Activated naive CD8-positive, alpha-beta T cell treated with anti-CD3 and anti-CD28 coated beads, Interleukin-2, amount 10 ng/mL, durations not matched to agents 7 days and 5 days (primary cell): Measurements from ENCODE around the gene AKAP9. TPM values are rescaled to one million over a fixed set of nuclear protein-coding genes. Genes with fewer than 3 reads are reported as not detected.
"Not testable (repeated sequence)": the region's sequence is repeated elsewhere in the genome, so short reads cannot be mapped to it uniquely, and the experiment has no call there.

Experiments used
- ATAC-seq: fragments of 150-1000 bp; cut with Tn5 transposase; one replicate; pipeline ENCODE4 v1.10.0; 2021; ENCODE audit warnings: low read depth, moderate library complexity
- POLR2A ChIA-PET: fragments of 350-600 bp; sonication (Branson Sonifier 250); formaldehyde crosslinking; loops from one replicate; lab custom pipeline; 2021; ENCODE audit warnings: antibody characterized with exemption; lab: Charles Lee
- DNase-seq: peaks from one replicate; pipeline ENCODE4 v3.0.0; 2021
- H3K27ac Mint-ChIP-seq: one replicate; pipeline ENCODE4 v1.8.0; 2022; ENCODE audit warnings: mild to moderate bottlenecking, mixed read lengths
- H3K27me3 Mint-ChIP-seq: one replicate; pipeline ENCODE4 v1.8.0; 2022; ENCODE audit warnings: mild to moderate bottlenecking, moderate library complexity, mixed read lengths
- H3K36me3 Mint-ChIP-seq: one replicate; pipeline ENCODE4 v1.8.0; 2021; ENCODE audit warnings: mild to moderate bottlenecking, mixed read lengths
- H3K4me1 Mint-ChIP-seq: one replicate; pipeline ENCODE4 v1.8.0; 2021; ENCODE audit warnings: mixed read lengths
- H3K4me3 Mint-ChIP-seq: one replicate; pipeline ENCODE4 v1.8.0; 2022; ENCODE audit warnings: mild to moderate bottlenecking, moderate library complexity, mixed read lengths
- H3K9me3 Mint-ChIP-seq: one replicate; pipeline ENCODE4 v1.8.0; 2021; ENCODE audit warnings: mixed read lengths
- total RNA-seq, 2 experiments: library from RNA; stranded (reverse); gene quantifications; one replicate each; pipeline ENCODE4 v1.2.3, GENCODE V29; 2021

The AKAP9 gene
- total RNA-seq, 2 experiments from 2014 or later: 49.0 to 50.9 TPM

DNA sequence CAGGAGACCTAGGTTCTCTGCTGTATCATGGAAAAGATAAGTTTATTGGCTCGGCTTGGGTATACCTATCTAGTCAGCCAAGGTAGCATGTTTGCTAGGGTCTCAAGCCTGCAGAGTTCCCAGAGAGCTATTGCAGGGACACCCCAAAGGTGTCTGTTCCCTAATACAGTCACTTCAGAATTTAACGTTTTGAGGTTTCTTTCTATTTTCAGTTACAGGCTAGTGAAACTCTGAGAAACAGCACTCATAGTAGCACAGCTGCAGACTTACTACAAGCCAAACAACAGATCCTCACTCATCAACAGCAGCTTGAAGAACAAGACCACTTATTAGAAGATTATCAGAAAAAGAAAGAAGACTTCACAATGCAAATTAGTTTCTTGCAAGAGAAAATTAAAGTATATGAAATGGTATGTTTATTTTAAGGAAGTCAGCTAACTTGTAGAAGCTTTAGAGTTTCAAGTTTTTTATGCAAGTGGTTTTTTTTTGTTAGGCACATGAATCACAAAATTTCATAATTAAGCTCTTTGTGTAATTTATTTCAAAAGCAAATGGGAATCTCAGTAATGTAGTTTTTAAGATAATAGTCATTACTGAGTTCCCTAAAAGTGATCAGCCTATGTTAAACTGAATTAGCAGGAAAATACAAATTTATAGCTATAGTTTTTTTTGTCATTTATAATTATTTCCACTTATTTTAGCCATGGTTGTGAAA, 54.9 kb downstream of the AKAP9 start:
- Mint-ChIP-seq H3K9me3 (no peaks in the 10 kb centered on the region), H3K36me3 (peaks cover 25% of the 10 kb centered on the region), H3K4me3 (no peak overlapping the region), H3K27me3 (no peaks in the 10 kb centered on the region), H3K27ac (no peak overlapping the region), H3K4me1 (peaks cover 6% of the 10 kb centered on the region)
- no peak for DNase-seq
- POLR2A ChIA-PET: no interaction called here
- no peak for ATAC-seq

GRCh38 chr7:91999631-92000565, 59.2 kb downstream of the AKAP9 start:
- POLR2A ChIA-PET: no interaction called here
- Mint-ChIP-seq H3K9me3 (peaks cover 3% of the 10 kb centered on the region), H3K27me3 (no peaks in the 10 kb centered on the region), H3K36me3 (peaks cover 42% of the 10 kb centered on the region), H3K27ac (no peak overlapping the region), H3K4me3 (no peak overlapping the region), H3K4me1 (no peaks in the 10 kb centered on the region)
- ATAC-seq (no peak), DNase-seq (no peak)

DNA sequence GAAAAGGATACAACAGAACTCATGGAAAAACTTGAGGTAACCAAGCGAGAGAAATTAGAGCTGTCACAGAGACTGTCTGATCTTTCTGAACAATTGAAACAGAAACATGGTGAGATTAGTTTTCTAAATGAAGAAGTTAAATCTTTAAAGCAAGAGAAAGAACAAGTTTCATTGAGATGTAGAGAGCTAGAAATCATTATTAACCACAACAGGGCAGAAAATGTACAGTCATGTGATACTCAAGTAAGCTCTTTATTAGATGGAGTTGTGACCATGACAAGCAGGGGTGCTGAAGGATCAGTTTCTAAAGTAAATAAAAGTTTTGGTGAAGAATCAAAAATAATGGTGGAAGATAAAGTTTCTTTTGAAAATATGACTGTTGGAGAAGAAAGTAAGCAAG, 62.1 kb downstream of the AKAP9 start:
- no peak overlapping the region for H3K27ac Mint-ChIP-seq

GRCh38 chr7:92006046-92006445, 65.4 kb downstream of the AKAP9 start:
- POLR2A ChIA-PET: no interaction called here
- no peak for DNase-seq
- ATAC-seq: no peak
- H3K4me3 Mint-ChIP-seq: no peak overlapping the region
- peaks cover 54% of the 10 kb centered on the region for H3K36me3 Mint-ChIP-seq
- no peaks in the 10 kb centered on the region for H3K27me3 Mint-ChIP-seq
- no peak overlapping the region for H3K27ac Mint-ChIP-seq
- peaks cover 7% of the 10 kb centered on the region for H3K9me3 Mint-ChIP-seq
- peaks cover 1% of the 10 kb centered on the region for H3K4me1 Mint-ChIP-seq

More for the DNA sequence above, 62.1 kb downstream of the AKAP9 start:
- POLR2A ChIA-PET: no interaction called here
- peaks cover 1% of the 10 kb centered on the region for H3K4me1 Mint-ChIP-seq
- DNase-seq (no peak), ATAC-seq (no peak)
- H3K36me3 Mint-ChIP-seq: peaks cover 45% of the 10 kb centered on the region
- no peaks in the 10 kb centered on the region for H3K27me3 Mint-ChIP-seq
- peaks cover 6% of the 10 kb centered on the region for H3K9me3 Mint-ChIP-seq
- H3K4me3 Mint-ChIP-seq: no peak overlapping the region

GRCh38 chr7:92010215-92010614, 69.6 kb downstream of the AKAP9 start:
- H3K27ac Mint-ChIP-seq: no peak overlapping the region
- H3K27me3 Mint-ChIP-seq: no peaks in the 10 kb centered on the region

DNA sequence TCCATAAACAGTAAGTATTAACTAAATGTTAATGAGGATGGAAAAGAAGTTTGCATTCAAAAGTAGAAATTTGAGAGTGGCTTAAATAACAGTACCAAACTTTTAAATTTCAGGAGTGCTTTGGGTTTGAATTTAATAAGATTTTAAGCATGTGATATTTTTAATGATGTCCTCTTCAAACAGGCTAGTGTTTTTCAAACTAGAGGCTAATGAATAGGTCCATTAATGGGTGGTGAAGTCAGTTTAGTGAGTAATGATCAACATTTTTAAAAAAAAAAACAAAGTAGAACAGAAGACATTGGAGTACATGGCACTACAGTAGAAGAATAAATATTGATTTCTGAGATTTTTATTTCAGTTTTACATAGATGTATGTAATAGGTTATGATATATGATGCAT, 72.9 kb downstream of the AKAP9 start:
- H3K36me3 Mint-ChIP-seq: peaks cover 34% of the 10 kb centered on the region
- peaks cover 2% of the 10 kb centered on the region for H3K9me3 Mint-ChIP-seq
- H3K27me3 Mint-ChIP-seq: no peaks in the 10 kb centered on the region
- no peaks in the 10 kb centered on the region for H3K4me1 Mint-ChIP-seq
- no peak for ATAC-seq
- no peak overlapping the region for H3K27ac Mint-ChIP-seq
- no peak for DNase-seq
- POLR2A ChIA-PET: no interaction called here
- no peak overlapping the region for H3K4me3 Mint-ChIP-seq

More at GRCh38 chr7:92010215-92010614, 69.6 kb downstream of the AKAP9 start:
- Mint-ChIP-seq H3K9me3 (peaks cover 2% of the 10 kb centered on the region), H3K4me1 (peaks cover 1% of the 10 kb centered on the region), H3K36me3 (peaks cover 47% of the 10 kb centered on the region), H3K4me3 (no peak overlapping the region)
- POLR2A ChIA-PET: no interaction called here
- DNase-seq: no peak
- ATAC-seq: no peak

DNA sequence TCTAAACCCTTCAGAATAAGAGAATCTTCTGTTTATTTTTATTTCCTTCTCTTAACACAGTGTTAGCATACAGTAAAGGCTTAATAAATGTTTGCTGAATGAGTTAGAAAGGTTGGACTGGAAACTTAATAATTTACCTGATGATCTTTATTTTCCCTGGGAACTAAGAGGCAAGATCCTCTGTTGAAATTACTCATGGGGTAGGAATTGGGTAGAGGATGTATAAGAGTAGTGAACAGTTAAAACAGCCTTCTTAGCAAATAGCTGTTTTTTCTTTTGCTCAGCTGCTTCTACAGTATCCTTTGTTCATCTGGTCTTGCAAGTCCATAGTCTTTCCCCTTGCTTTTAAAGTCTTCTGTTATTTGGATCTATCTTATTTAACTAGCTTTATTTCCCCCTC, 80.0 kb downstream of the AKAP9 start:
- no peak for DNase-seq
- no peak overlapping the region for H3K27ac Mint-ChIP-seq
- ATAC-seq: no peak
- no peaks in the 10 kb centered on the region for H3K27me3 Mint-ChIP-seq
- POLR2A ChIA-PET: interaction anchor here (0.5 kb wide), 1 partner anchor 33 kb away, joined by 3 read pairs; no protein-coding TSS in a partner anchor
- no peak overlapping the region for H3K4me3 Mint-ChIP-seq
- no peaks in the 10 kb centered on the region for H3K4me1 Mint-ChIP-seq
- H3K36me3 Mint-ChIP-seq: peaks cover 20% of the 10 kb centered on the region
- no peaks in the 10 kb centered on the region for H3K9me3 Mint-ChIP-seq

DNA sequence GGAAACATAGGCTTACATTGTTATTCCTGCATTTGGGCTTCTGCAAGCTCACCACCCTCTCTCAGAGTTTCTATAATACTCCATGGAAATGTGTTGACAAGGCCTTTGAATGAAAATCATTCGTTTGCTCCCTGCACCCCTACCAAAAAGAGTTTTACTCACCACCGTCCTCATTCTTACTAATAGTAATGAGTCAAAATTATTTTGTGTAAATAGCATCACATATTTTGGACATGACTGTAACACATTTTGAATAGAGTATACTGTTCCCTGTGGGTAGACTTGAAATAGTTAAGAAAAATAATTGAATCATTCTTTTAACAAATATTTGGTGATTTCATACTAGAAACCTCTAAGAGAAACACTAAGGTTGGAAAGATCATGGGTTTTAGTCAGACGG, 84.6 kb downstream of the AKAP9 start:
- no peak for ATAC-seq
- POLR2A ChIA-PET: no interaction called here

DNA sequence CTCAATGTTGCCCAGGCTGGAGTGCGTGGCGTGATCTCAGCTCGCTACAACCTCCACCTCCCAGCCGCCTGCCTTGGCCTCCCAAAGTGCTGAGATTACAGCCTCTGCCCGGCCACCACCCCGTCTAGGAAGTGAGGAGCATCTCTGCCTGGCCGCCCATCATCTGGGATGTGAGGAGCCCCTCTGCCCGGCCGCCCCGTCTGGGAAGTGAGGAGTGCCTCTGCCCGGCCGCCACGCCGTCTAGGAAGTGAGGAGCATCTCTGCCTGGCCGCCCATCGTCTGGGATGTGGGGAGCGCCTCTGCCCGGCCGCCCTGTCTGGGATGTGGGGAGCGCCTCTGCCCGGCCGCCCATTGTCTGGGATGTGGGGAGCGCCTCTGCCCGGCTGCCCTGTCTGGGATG, 86.0 kb downstream of the AKAP9 start:
- POLR2A ChIA-PET, DNase-seq, H3K9me3 Mint-ChIP-seq, H3K27ac Mint-ChIP-seq, H3K4me3 Mint-ChIP-seq, ATAC-seq, H3K27me3 Mint-ChIP-seq, H3K4me1 Mint-ChIP-seq: not testable (repeated sequence)
- peaks cover 34% of the 10 kb centered on the region for H3K36me3 Mint-ChIP-seq

More for the DNA sequence above, 84.6 kb downstream of the AKAP9 start:
- no peaks in the 10 kb centered on the region for H3K9me3 Mint-ChIP-seq
- H3K27me3 Mint-ChIP-seq: no peaks in the 10 kb centered on the region
- DNase-seq: no peak
- no peak overlapping the region for H3K4me3 Mint-ChIP-seq
- H3K36me3 Mint-ChIP-seq: peaks cover 31% of the 10 kb centered on the region
- no peak overlapping the region for H3K27ac Mint-ChIP-seq
- no peaks in the 10 kb centered on the region for H3K4me1 Mint-ChIP-seq

DNA sequence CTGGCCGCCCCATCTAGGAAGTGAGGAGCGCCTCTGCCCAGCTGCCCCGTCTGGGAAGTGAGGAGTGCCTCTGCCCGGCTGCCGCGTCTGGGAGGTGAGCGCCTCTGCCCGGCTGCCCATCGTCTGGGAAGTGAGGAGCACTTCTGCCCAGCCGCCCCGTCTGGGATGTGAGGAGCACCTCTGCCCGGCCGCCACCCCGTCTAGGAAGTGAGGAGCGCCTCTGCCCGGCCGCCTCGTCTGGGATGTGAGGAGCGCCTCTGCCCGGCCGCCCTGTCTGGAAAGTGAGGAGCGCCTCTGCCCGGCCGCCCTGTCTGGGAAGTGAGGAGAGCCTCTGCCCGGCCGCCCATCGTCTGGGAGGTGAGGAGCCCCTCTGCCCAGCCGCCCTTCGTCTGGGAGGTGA, 86.5 kb downstream of the AKAP9 start:
- DNase-seq, POLR2A ChIA-PET, H3K4me1 Mint-ChIP-seq, H3K27ac Mint-ChIP-seq, H3K9me3 Mint-ChIP-seq, H3K4me3 Mint-ChIP-seq, ATAC-seq, H3K27me3 Mint-ChIP-seq: not testable (repeated sequence)
- H3K36me3 Mint-ChIP-seq: peaks cover 37% of the 10 kb centered on the region

DNA sequence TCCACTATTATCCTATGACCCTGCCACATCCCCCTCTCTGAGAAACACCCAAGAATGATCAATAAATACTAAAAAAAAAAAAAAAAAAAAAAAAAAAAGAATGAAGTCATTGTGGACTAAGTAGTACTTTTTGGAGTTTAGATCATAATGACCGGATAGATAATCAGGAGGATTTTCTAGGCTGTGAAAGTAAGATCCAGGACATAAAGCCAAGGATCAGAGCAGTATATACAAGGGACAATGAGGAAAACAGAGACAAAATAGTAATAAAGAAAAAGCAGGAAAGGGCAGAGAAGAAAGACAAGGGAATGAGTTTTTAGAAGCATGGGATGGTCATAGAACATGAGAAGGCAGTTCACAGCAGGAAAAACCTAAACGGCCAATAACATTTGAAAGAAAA, 87.6 kb downstream of the AKAP9 start:
- Mint-ChIP-seq H3K36me3 (peaks cover 32% of the 10 kb centered on the region), H3K4me1 (no peaks in the 10 kb centered on the region), H3K4me3 (no peak overlapping the region), H3K27ac (no peak overlapping the region), H3K9me3 (no peaks in the 10 kb centered on the region), H3K27me3 (no peaks in the 10 kb centered on the region)
- DNase-seq: no peak
- POLR2A ChIA-PET: no interaction called here
- no peak for ATAC-seq

- POLR2A ChIA-PET: no interaction called here
- Mint-ChIP-seq H3K4me1 (no peaks in the 10 kb centered on the region), H3K9me3 (no peaks in the 10 kb centered on the region), H3K36me3 (peaks cover 28% of the 10 kb centered on the region), H3K27ac (no peak overlapping the region), H3K4me3 (no peak overlapping the region), H3K27me3 (no peaks in the 10 kb centered on the region)
- DNase-seq (no peak), ATAC-seq (no peak)
These were observed 88.0 kb downstream of the AKAP9 start for GRCh38 chr7:92028686-92029085.

DNA sequence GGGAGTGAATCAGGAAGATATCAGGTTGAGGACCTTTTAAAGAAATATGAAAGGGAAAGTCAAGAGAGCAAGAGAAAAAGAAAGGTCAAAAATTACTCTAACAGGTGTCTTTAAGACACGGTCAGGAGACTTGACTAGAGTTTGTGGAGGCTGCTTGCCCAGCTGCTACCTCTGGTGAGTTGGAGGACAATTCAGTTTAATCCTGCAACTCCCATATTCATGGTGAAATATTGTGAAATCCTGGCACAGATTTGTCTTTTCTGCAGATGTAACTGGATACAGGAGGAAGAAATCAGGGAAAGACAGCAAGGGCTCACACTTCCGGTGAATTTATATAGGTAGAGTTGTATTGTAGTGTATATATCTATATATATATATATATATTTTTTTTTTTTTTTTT, 93.5 kb downstream of the AKAP9 start:
- H3K36me3 Mint-ChIP-seq: peaks cover 17% of the 10 kb centered on the region
- no peak overlapping the region for H3K4me3 Mint-ChIP-seq
- no peak overlapping the region for H3K27ac Mint-ChIP-seq
- POLR2A ChIA-PET: no interaction called here
- H3K27me3 Mint-ChIP-seq: no peaks in the 10 kb centered on the region
- ATAC-seq (no peak), DNase-seq (no peak)
- peaks cover 2% of the 10 kb centered on the region for H3K9me3 Mint-ChIP-seq
- peaks cover 1% of the 10 kb centered on the region for H3K4me1 Mint-ChIP-seq

DNA sequence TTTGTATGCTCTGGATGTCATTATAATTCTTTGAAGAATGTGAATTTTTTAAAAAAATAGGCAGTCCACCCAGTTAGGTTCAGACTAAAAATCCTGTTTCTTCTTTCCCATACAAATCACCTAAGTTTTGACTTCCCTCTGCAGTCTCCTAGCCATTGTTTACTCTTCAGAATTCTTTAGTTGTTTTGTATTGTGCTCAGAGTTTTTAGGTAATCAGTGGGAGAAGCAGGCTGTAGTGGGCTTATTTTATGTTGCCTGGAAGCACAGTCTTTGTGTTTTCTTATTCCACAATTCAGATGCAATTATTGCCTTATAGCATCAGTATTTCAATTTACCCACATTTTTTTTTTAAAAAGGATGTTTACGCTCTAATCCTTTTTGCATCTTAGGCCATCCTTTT, 94.9 kb downstream of the AKAP9 start:
- Mint-ChIP-seq H3K27ac (no peak overlapping the region), H3K27me3 (no peaks in the 10 kb centered on the region), H3K36me3 (peaks cover 18% of the 10 kb centered on the region), H3K9me3 (peaks cover 2% of the 10 kb centered on the region), H3K4me1 (peaks cover 1% of the 10 kb centered on the region), H3K4me3 (no peak overlapping the region)
- POLR2A ChIA-PET: no interaction called here
- ATAC-seq (no peak), DNase-seq (no peak)
